Measurements from ENCODE around the gene BCL11A.
A peak's percentile ranks its signal among the peaks of the same experiment; 100 is the strongest.

The BCL11A gene

GRCh38 chr2:60446413-60447267, 106.8 kb downstream of the BCL11A start:
- TF ChIP-seq CTCF (conservative IDR thresholded peaks at IDR 0.05): no peak
- H3K27ac ChIP-seq: no peak overlapping the region

- no peak overlapping the region for H3K27ac ChIP-seq
- TF ChIP-seq CTCF (conservative IDR thresholded peaks at IDR 0.05): no peak
These were observed 107.7 kb downstream of the BCL11A start for GRCh38 chr2:60445684-60446179.

- no peak for TF ChIP-seq CTCF (conservative IDR thresholded peaks at IDR 0.05)
- no peak overlapping the region for H3K27ac ChIP-seq
These were observed 110.8 kb downstream of the BCL11A start for GRCh38 chr2:60442608-60443007.

GRCh38 chr2:60441800-60442199, 111.7 kb downstream of the BCL11A start:
- H3K27ac ChIP-seq: no peak overlapping the region
- TF ChIP-seq CTCF (conservative IDR thresholded peaks at IDR 0.05): no peak

- TF ChIP-seq CTCF (conservative IDR thresholded peaks at IDR 0.05): no peak
- no peak overlapping the region for H3K27ac ChIP-seq
These were observed 112.7 kb downstream of the BCL11A start for GRCh38 chr2:60440767-60441163.

- TF ChIP-seq CTCF (conservative IDR thresholded peaks at IDR 0.05): no peak
- no peak overlapping the region for H3K27ac ChIP-seq
These were observed 113.2 kb downstream of the BCL11A start for GRCh38 chr2:60440079-60440766.

GRCh38 chr2:60439219-60439974, 114.1 kb downstream of the BCL11A start:
- no peak overlapping the region for H3K27ac ChIP-seq

More at GRCh38 chr2:60439219-60439974, 114.1 kb downstream of the BCL11A start:
- peak; percentile 46 for TF ChIP-seq CTCF (conservative IDR thresholded peaks at IDR 0.05)
